ENCODE results near the gene PVALB.

The PVALB gene

DNA sequence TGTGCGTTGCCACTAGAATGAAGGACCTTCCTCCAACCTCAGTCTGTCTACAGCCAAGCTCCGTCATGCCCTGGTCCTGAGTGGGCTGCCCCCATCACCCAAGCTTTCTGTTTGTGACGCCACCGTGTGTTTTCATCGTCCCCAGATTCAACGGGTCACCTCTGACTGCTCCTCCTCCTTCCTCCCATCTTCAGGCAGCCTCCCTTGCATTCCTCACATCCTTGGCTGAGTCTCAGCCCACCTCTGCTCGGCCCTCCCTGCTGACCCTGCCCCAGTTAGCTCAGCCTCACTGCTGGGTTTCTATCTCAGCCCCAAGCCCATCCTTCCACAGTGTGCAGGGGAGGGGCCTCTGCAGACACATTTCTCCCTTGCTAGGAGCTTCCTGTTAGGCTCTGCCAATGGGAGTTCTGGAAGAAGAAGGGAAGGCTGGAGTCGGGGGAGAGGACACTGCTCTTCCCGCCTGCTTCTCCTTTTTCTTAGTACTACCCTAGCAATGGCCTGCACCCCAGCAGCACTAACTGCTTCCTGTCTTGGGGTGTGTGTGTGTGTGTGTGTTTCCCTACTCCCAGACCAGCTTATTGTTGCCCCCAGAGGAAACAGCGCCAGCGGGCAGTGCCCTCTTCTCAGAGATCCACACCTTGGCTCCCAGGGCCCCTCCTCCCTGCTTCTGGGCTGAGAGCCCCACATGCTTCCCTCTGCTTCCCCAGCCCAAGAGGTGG, 46.2 kb downstream of the PVALB start:
- no peak for DNase-seq

DNA sequence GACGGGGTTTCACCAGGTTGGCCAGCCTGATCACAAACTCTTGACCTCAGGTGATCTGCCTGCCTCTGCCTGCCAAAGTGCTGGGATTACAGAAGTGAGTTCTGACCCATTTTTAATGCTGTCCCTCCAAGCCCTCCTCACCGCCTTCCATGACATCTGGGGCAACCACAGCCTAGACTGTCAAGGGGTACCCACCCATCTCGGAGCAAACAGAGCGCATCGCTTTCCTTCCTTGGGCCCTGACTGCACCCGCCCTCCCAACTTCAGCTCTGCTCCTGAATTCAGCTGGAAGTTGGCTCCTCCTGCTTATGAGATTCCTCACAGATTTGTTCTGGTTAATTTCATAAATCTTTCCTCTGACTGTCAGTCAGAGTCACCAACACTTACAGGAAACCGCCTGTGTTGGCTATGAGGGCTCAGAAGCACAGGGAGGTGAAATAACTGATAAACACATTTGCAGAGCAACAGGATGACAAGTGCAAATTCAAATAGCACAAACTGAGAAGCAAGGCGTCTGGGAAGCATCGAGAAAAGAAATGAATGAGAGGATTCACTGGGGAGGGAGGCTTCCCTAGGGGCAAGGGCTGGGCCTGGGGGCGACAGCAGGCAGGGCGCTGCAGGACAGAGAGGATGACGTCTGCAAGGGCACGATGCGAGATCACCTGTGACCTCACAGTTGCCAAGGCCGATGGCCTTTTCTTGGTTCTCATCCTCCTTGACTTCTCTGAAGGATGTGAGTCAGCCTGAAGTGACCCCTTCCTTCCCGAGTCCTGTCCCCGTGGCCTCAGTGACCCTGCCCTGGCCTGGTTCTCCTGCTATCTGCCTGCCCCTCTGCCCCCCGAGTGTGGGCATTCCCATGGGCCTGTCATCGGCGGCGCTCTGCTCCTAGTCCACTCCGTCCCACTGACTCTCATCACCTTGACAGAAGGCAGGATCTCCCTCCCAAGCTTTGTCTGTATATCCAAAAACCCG, 47.0 kb downstream of the PVALB start:
- DNase-seq, result no peak

DNA sequence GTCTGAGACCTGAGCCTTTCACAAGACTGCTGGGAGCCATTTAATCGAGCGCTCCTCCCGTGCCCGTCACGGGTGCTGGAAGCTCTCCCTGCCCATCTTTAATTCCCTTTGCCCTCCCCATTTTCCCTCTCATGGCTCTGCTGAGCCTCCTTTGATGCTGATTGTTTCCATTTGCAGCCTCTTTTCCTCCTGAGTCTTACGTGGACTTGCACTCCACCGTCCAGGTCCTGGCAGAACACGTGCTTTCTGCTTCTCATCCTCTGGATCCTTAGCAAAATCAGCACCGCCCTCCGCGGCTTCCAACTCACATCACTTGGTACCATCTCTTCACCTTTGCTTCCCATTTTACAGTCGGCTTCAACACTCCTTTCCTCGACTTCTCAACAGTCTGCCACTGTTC, 48.2 kb downstream of the PVALB start:
- DNase-seq, result no peak

DNA sequence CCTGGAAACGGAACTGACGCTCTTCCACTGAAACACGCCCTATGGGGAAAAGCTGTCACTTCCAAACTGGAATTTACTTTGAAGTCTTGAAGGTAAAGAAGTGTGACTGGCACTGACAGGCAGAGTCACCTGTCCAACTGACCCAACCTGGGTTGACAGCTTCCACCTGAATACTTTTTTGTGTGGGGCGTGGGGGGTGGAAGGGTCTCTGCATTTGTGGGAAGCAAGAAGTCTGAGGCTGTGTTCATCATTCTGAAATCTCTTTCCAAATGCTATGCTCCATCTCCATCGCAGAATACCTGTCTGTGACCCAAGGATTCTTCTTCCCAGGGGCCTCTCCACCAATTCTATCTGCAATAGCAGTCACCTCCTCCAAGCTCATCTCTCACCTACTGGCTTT, 48.7 kb downstream of the PVALB start:
- no peak for DNase-seq

DNA sequence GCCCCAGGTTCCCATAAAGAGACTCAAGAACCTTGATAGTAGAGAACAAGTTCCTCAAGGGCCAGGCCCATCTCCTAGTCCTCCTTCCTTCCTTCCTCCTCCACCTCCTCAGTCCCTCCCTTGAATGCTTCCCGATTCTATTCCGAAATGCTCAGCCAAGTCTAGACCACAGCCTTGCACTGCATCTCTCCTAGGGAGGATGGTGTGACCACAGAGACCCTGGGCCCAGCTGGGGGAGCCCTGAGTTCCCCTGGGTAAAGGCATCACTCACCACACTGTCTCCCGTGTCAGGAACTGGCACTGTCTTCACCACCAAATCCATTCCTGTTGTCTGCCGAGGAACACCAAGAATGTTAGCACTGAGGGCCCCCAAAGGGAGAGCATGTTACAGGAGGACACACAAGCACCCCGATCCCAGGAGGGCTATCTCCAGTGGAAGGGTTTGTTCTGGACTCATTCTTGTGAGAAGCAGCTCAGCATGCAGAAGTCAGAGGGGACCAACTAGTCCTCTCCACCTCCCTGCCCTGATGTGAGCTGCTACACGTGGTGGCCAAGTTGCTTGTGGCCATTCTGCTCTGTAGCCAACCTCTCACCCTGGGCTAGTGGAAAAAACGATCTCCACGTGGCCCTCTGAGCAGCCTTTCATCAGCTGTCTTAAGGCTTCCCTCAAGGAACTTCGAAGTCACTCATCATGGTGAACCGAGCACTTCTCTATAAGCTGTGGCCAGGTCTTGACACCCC, 49.6 kb downstream of the PVALB start:
- no peak for DNase-seq

DNA sequence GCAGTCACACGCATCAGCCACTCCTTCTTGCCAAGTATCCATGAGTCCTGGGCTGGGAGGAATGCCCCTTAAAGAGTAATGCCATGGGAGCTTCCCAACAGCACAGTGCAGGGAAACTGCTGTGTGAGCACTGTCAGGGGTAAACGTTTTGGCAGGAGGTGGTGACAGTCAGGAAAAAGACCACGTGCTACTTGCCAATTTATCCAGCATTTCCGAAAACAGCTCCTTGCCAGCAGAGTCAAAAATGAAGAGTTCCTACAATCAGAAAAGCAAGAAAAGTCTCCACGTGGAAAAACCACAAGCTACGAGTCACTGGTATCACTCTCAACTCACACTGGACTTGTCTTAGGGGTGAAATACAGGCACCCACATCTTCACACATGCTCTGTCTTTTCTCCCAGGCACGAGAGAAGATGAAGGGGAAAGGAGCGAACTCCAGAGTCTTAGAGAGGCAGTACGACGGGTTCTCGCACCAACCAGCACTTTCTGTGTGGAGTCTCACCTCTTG, 50.8 kb downstream of the PVALB start:
- DNase-seq, result no peak

DNA sequence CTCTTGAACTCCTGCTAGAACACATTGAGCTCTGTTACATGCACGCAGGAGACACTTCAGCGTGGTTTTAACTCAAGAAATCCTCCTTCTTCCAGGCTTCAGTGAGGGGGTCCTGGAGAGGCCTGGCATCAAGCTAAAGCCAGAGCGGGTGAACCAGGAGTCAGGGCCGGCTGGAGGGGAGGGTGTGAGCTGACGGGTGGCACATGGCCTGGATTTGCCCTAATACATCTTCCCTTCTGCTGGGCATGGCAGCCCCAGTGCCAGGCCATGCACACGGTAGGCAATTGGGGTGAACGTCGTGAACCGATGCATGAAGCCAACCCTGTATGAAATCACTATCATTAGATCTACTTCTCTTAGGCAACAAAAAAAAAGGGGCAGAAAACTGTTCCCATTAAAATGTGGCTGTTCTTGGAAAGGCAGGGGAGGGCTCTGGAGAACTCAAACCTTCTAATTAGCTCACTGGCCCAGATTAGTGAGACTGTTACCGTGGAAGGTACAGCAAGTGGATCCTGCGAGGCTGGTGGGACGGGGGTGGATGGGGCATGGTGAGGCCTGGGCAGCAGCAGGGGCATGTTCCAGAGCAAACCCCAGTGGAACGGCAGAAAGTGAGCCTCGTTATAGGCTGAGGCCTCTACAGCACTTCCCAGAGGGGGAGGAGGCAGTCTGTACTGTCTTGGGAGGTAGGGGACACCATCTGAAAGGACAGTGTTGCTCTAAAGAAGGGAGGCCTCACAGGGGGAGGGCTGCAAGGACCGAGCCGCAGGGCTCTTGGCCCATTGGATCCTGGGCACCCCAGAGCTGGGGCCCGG, 51.5 kb downstream of the PVALB start:
- no peak for DNase-seq

DNA sequence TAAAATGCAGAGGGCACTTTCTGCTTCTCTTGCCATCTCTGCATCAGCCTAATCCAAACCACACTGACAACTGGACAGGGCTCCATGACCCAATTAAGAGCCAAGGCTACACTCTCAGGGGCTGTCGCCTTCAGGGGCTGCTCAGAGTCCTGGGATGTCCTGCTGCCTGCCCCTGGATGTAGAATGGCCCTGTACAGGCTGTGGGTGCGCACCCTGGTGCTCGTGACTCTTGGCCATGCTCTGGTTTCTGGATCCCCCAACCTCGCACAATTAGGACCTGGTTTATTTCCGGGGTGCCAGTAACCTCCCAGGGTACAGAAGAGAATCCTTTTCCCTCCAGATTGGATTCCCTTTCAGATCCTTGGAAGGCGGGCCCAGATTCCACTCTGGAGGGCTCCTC, 52.2 kb downstream of the PVALB start:
- DNase-seq, result no peak

DNA sequence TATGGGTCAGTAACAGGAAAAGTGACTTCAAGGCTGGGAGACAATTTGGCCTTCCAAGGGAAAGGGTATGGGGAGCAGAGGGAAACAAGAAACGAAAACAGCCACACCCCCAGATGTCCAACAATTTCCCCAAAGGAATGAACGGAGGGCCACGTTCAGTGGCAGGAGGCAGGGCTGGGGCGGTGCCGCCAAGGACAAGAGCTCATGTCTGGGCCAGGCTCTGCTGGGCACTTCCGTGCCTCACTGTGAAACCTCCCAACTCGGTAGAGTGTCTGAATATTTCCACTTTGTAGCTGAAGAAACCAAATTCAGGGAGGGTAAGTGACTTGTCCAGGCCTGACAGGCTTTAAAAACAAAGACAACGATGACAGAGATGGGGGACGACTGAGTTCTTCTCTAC, 52.8 kb downstream of the PVALB start:
- DNase-seq, result no peak

DNA sequence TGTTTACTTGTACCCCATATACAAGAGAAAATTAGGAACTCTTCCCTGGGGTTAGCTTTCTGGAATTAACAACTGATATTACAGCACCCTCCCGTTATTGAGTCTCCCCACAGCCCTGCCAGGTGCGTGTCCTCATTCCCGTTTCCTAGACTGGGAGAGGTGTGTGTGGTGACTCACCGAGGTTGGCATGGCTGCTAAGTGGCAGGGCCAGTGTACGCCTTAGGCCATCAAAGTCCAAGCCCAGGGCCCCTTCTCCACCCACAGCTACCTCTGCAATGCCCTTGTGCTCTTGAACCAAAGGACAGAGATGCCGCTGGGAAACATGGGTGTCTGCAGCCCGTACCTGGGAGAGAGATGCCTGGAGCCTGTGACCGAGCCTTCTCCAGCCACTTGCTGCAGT, 53.3 kb downstream of the PVALB start:
- DNase-seq, result no peak

DNA sequence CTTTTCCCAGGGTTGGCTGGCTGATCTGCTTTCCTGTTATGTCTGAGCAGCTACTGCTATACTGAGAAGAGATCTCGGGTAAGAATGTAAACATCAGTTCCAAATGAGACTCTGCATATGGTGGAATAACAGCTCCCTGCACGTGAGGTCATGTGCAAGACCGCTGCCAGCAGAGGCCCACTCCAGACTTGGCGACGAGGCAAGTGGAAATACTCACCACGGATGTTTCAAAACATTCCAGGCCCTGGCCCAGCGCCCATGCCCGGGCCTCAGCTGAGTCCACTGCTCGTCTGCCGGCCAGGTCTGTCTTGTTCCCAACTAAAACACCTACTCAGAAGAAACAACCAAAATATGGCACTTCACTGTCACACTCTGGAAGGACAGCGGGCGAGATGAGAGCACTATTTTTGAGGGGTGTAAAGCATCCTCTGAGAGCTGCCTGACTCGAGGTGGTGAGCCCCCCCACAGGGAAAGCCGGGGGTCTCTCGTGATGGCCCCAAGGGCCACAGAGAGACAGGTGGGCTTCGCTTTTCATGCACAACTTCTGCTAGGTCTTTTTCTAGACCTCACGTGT, 54.1 kb downstream of the PVALB start:
- no peak for DNase-seq

DNA sequence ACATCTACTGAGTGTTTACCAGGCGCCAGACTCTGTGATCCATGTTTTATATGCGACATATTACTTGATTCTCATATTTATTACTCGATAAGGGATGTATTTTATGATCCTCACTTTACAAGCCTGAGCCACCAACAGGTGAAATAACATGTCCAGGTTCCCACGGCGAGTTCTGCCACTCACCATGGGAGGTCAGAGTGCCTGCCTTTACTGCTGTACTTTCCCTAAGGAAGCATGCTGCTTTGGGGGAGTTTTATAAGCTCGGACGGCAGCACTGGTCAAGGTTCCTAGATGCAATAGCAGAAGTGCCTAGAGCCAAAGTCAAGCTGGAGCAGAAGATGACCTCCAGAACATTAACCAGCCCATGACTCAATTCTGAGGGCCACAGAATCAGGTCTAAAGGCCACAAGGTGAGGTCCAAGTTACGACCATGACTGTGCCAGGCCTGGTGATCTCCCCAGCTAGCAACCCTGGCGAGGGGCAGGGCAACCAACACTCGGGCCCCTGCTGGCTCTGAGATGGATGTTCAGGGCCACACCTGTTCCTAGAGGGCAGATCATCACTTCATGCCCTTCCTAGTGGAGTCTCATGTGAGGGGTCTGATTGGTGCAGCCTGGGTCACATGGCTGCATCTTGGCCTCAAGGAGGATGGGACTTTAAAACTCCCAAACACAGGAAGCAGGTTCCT, 55.1 kb downstream of the PVALB start:
- no peak for DNase-seq

DNA sequence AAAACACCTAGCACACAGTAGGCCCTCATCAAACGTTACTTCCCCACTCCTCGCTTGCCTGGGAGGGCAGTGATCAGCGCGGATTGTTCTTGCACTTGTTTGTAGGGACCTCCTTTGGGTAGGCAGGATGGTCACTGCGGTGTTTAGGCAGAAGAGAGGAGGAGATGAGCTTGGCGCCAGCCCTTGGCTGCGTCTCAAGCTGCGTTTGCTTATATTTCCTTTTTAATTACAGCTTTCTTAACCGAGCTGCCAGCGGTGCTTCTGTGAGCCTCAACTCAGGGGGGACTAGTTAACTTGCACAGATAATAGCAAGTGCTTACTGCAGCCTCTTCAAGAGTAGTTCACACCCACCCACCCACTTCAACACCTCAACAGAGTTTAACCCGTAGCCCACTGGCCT, 56.0 kb downstream of the PVALB start:
- no peak for DNase-seq

DNA sequence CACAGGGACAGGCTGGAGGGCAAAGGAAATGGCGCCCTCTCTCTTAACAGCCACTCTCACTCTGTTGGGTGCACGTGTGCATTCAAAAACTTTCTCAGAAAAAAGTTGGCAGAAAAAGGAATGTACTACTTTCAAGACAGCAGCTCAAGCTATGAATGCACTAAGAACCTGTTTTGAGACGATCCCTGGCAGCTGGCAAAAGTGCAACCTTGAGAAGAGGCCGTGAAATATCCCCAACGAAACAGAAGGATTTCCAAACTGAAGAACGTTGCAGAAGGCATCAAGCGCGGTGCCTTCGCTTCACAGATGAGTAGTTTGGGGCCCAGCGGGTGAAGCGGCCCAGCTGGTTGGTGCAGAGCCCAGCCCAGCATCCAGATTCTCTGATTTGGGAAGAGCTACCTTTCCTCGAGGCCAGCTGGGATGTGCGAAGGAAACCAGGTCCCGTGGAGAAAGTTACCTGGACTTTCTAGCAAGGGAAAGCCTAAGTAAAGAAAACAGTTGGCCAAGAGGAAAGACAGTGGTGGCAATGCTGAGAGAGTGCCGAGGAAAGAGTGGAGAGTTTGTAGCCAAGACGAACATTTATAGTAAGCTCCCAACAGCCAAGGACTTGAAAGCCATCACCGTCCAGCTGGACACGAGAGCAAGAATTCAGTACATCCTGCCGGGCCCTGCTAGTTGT, 57.2 kb downstream of the PVALB start:
- no peak for DNase-seq

DNA sequence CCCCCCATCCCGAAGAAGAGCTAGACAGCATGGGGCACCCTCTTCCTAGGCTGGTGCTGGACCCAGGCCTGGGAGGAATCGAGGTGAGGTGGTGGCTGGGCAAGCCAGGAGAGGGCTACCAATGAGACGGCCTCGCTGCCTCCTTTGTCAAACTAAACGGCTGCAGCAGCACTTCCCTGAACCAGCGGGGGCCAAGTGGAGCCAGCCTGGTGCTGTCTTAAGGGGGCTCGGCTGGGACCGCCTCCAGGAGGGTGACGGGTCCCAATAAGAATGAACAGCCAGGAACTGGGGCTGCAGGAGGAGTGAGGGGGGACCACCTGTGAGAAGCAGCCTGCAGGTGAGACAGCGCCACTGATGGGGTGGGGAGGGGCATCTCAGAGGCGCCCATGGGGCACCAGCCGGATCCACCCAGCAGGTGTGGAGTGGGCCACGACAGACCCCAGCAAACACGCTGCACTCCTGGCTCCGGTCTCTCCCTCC, 58.0 kb downstream of the PVALB start:
- no peak for DNase-seq

DNA sequence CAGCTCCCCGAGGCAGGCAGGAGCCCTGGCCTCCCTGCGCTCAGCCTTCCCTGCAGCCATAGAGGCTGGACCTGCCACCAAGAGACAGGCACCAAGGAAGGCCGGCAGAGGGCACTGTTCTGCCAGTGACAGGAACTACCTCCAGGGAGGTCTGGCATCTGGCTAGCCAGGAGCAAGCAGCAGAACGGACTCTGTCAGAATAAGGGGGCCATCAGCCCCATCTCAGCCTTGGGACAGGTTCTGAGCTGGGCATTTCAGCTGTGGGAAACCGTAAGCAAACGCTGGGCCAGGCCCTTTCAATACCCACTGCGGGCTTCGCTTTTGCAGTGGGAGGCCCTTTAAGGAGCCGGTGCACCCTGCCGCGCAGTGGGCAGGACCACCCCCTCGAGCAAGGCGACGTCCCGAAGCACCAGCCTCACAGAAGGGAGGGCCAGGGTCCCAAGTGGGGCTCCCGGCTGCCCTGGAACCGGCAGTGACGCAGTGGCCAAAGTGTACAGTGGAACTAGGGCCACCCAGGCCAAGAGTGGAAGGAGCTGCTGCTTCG, 59.1 kb downstream of the PVALB start:
- DNase-seq, result peak; percentile 58 to 80

DNA sequence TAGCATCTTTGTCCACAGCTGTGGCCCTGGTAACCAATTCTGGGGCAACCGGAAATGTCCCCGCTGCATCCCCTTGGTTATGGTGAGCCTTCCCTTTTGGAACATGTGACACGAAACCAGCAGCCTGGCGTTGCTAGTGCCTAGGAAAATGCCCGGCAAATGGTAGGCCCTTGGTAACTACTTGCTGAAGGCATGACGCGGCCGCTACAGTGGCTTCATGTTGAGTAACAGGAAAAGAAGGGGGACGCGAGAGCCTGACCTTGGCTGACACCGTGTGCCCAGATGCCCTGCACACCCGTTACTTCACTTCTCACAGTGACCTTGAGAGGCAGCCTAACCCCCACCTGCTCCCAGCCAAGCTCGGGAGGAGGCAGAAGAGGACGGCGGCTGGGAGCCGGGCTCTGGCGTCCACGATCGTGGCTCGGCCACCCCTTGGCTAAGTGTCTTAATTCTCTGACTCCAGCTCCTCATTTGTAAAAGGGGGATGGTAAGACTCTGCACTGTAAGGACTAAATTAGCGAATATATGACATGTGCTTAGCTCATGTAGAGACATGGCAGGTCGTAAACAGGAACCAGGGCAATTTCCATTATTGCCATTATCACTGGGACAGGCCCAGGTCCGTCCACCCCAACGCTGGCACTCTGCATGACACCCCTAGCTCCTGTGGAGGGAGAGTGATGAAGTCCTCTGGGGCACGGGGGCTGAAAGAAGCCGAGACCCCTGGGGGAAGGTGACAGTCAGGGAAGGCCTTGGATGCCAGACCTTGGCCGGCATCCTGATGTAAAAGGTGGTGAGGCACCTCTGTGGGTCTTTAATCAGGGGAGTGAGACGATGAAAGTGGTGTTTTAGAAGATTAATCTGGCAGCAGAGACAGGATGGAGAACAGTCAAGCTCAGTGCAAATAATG, 59.8 kb downstream of the PVALB start:
- no peak for DNase-seq

DNA sequence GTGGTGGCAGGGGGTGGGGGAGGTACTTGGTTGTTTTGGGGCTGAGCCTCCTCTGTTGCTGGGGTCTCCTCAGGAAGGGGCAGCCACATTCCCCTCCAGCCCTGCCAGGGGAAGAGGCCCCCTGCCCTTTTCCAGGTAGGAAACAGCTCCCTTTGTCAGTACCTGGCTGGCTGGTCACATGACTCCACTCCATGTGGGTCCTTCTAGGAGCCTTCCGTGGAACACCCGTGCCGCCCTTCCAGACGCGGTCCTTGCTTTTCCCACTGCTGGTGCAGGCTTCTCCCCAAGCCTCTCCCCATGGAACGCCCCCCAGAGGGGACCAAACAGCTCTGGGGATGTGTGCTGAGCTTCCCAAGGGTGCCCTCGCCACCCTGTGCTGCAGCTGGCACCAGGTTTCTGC, 60.8 kb downstream of the PVALB start:
- DNase-seq, result no peak

DNA sequence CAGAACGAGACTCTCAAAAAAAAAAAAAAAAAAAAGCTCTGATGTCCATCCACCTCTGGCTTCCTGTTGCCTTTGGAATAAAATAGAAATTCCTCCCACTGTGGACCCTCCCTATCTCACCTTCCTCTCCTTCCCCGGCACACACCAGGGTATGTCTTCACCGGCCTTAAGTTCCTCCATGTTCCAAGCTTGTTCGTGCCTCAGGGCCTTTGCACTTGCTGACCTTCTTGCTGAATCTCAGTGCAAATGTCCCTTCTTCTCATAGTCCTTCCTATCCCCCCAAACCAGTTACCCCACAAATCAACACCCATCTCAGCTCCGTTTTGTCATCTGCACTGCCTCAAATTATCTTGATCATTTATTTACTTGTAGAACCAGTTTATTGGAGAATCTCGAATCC, 61.5 kb downstream of the PVALB start:
- no peak for DNase-seq

All from AML-193 (cell line).